HG03025 (cell line): ENCODE data around the gene JAM2.
"Not testable (repeated sequence)": the region's sequence is repeated elsewhere in the genome, so short reads cannot be mapped to it uniquely, and the experiment has no call there.

Experiments
- ATAC-seq: cut with Tn5 transposase; IDR thresholded peaks from one replicate; pipeline ENCODE4 v1.9.1; 2021; ENCODE audit warnings: mild to moderate bottlenecking, moderate library complexity; ENCODE audit not compliant: unreplicated experiment, low FRiP score

Gene JAM2

GRCh38 chr21:25643486-25643885 lies 4.4 kb downstream of the JAM2 start:
- no peak for ATAC-seq

GRCh38 chr21:25646474-25646873 lies 7.4 kb downstream of the JAM2 start:
- ATAC-seq, result no peak

- no peak for ATAC-seq
Observed at GRCh38 chr21:25647647-25648046, 8.6 kb downstream of the JAM2 start.

GRCh38 chr21:25649146-25649545 lies 10.1 kb downstream of the JAM2 start:
- no peak for ATAC-seq

GRCh38 chr21:25656412-25656811 lies 17.4 kb downstream of the JAM2 start:
- ATAC-seq, result no peak

GRCh38 chr21:25657140-25657539 lies 18.1 kb downstream of the JAM2 start:
- no peak for ATAC-seq

- no peak for ATAC-seq
Observed at GRCh38 chr21:25658427-25659035, 19.5 kb downstream of the JAM2 start.

GRCh38 chr21:25660233-25660632 lies 21.2 kb downstream of the JAM2 start:
- no peak for ATAC-seq

- ATAC-seq, result no peak
Observed at GRCh38 chr21:25664491-25664931, 25.5 kb downstream of the JAM2 start.

GRCh38 chr21:25670726-25671125 lies 31.7 kb downstream of the JAM2 start:
- no peak for ATAC-seq

GRCh38 chr21:25676451-25676850 lies 37.4 kb downstream of the JAM2 start:
- ATAC-seq, result no peak

- ATAC-seq, result no peak
Observed at GRCh38 chr21:25682382-25682781, 43.3 kb downstream of the JAM2 start.

GRCh38 chr21:25687787-25688186 lies 48.7 kb downstream of the JAM2 start:
- no peak for ATAC-seq

- ATAC-seq, result no peak
Observed at GRCh38 chr21:25688275-25689155, 49.5 kb downstream of the JAM2 start.

- ATAC-seq, result no peak
Observed at GRCh38 chr21:25689226-25689625, 50.2 kb downstream of the JAM2 start.

- ATAC-seq, result no peak
Observed at GRCh38 chr21:25691976-25692375, 52.9 kb downstream of the JAM2 start.

GRCh38 chr21:25695461-25695860 lies 56.4 kb downstream of the JAM2 start:
- not testable (repeated sequence) for ATAC-seq

- ATAC-seq, result no peak
Observed at GRCh38 chr21:25700741-25701140, 61.7 kb downstream of the JAM2 start.

- no peak for ATAC-seq
Observed at GRCh38 chr21:25701529-25701928, 62.5 kb downstream of the JAM2 start.

GRCh38 chr21:25708467-25709065 lies 69.5 kb downstream of the JAM2 start:
- ATAC-seq, result no peak

- no peak for ATAC-seq
Observed at GRCh38 chr21:25709684-25710265, 70.7 kb downstream of the JAM2 start.
